BLaER1 (cell line): ENCODE results near the gene SLC11A1.

Source experiments
- H3K27ac ChIP-seq: shearing (Covaris generic); formaldehyde crosslinking; 2 replicates; pipeline ENCODE4 v1.8.1; 2022
- H3K27me3 ChIP-seq: shearing (Covaris generic); formaldehyde crosslinking; 2 replicates; pipeline ENCODE4 v1.8.1; 2022
- H3K36me3 ChIP-seq: shearing (Covaris generic); formaldehyde crosslinking; 2 replicates; pipeline ENCODE4 v1.8.1; 2022
- H3K4me1 ChIP-seq: shearing (Covaris generic); formaldehyde crosslinking; 2 replicates; pipeline ENCODE4 v1.8.1; 2022
- H3K4me2 ChIP-seq: shearing (Covaris generic); formaldehyde crosslinking; 2 replicates; pipeline ENCODE4 v1.8.1; 2022
- H3K4me3 ChIP-seq: shearing (Covaris generic); formaldehyde crosslinking; 2 replicates; pipeline ENCODE4 v1.8.1; 2022
- H3K9ac ChIP-seq: shearing (Covaris generic); formaldehyde crosslinking; 2 replicates; pipeline ENCODE4 v1.8.1; 2022
- H3K9me3 ChIP-seq: shearing (Covaris generic); formaldehyde crosslinking; 2 replicates; pipeline ENCODE4 v1.8.1; 2022
- H4K20me1 ChIP-seq: shearing (Covaris generic); formaldehyde crosslinking; 2 replicates; pipeline ENCODE4 v1.8.1; 2022
- Cebpa-rat ChIP-seq: shearing (Covaris generic); IDR thresholded peaks from 2 replicates; pipeline ENCODE4 v1.8.1; 2022

SLC11A1 gene

GRCh38 chr2:218344755-218345417 is 37.2 kb upstream of the SLC11A1 start:
- no peak overlapping the region for H3K4me2 ChIP-seq
- H3K4me3 ChIP-seq = no peak overlapping the region
- H4K20me1 ChIP-seq = no peaks in the 10 kb centered on the region
- no peaks in the 10 kb centered on the region for H3K27me3 ChIP-seq
- no peak for TF ChIP-seq Cebpa-rat
- no peak overlapping the region for H3K9ac ChIP-seq
- peaks cover 22% of the 10 kb centered on the region for H3K4me1 ChIP-seq
- H3K9me3 ChIP-seq = peaks cover 12% of the 10 kb centered on the region
- no peaks in the 10 kb centered on the region for H3K36me3 ChIP-seq
- H3K27ac ChIP-seq = no peak overlapping the region

- H3K27ac ChIP-seq = no peak overlapping the region
- H3K4me1 ChIP-seq = peaks cover 22% of the 10 kb centered on the region
- H3K9me3 ChIP-seq = peaks cover 19% of the 10 kb centered on the region
- no peaks in the 10 kb centered on the region for H3K36me3 ChIP-seq
- no peaks in the 10 kb centered on the region for H3K27me3 ChIP-seq
- no peak overlapping the region for H3K4me2 ChIP-seq
- TF ChIP-seq Cebpa-rat = no peak
- no peaks in the 10 kb centered on the region for H4K20me1 ChIP-seq
- no peak overlapping the region for H3K9ac ChIP-seq
- no peak overlapping the region for H3K4me3 ChIP-seq
Observed at GRCh38 chr2:218345491-218346236, 36.4 kb upstream of the SLC11A1 start.

GRCh38 chr2:218347172-218347571 is 34.9 kb upstream of the SLC11A1 start:
- Histone ChIP-seq H3K27ac (no peak overlapping the region), H3K9me3 (peaks cover 34% of the 10 kb centered on the region), H3K4me1 (peaks cover 14% of the 10 kb centered on the region; the same call in 1 of the 2 replicates), H3K9ac (no peak overlapping the region), H3K4me2 (no peak overlapping the region), H3K27me3 (no peaks in the 10 kb centered on the region), H3K4me3 (no peak overlapping the region), H3K36me3 (no peaks in the 10 kb centered on the region), H4K20me1 (no peaks in the 10 kb centered on the region)
- TF ChIP-seq Cebpa-rat = no peak

- Histone ChIP-seq H3K4me3 (no peak overlapping the region), H3K27ac (no peak overlapping the region), H3K9ac (no peak overlapping the region), H3K9me3 (peaks cover 34% of the 10 kb centered on the region), H3K4me1 (no peaks in the 10 kb centered on the region), H3K27me3 (no peaks in the 10 kb centered on the region), H3K4me2 (no peak overlapping the region), H3K36me3 (no peaks in the 10 kb centered on the region), H4K20me1 (no peaks in the 10 kb centered on the region)
- no peak for TF ChIP-seq Cebpa-rat
Observed at GRCh38 chr2:218354045-218354444, 28.0 kb upstream of the SLC11A1 start.

GRCh38 chr2:218354850-218355443 is 27.1 kb upstream of the SLC11A1 start:
- no peak for TF ChIP-seq Cebpa-rat
- Histone ChIP-seq H3K4me1 (peaks cover 9% of the 10 kb centered on the region), H3K4me2 (no peak overlapping the region), H3K4me3 (no peak overlapping the region), H3K9me3 (peaks cover 26% of the 10 kb centered on the region), H3K27me3 (no peaks in the 10 kb centered on the region), H3K27ac (no peak overlapping the region), H3K9ac (no peak overlapping the region), H3K36me3 (no peaks in the 10 kb centered on the region), H4K20me1 (no peaks in the 10 kb centered on the region)

GRCh38 chr2:218357236-218358177 is 24.6 kb upstream of the SLC11A1 start:
- Histone ChIP-seq H3K27me3 (no peaks in the 10 kb centered on the region), H3K4me3 (no peak overlapping the region), H3K27ac (0 out of 2 replicates have a peak overlapping the region, but pooled peaks have one; percentile 13), H3K36me3 (no peaks in the 10 kb centered on the region), H3K9me3 (peaks cover under 1% of the 10 kb centered on the region), H4K20me1 (no peaks in the 10 kb centered on the region), H3K4me2 (peak overlapping the region; percentile 5; the same call in 1 of the 2 replicates), H3K4me1 (peaks cover 26% of the 10 kb centered on the region), H3K9ac (no peak overlapping the region)
- no peak for TF ChIP-seq Cebpa-rat

GRCh38 chr2:218360453-218360852 is 21.6 kb upstream of the SLC11A1 start:
- no peaks in the 10 kb centered on the region for H3K36me3 ChIP-seq
- no peak overlapping the region for H3K4me3 ChIP-seq
- no peaks in the 10 kb centered on the region for H3K27me3 ChIP-seq
- H3K9ac ChIP-seq = no peak overlapping the region
- H4K20me1 ChIP-seq = no peaks in the 10 kb centered on the region
- no peaks in the 10 kb centered on the region for H3K9me3 ChIP-seq
- no peak for TF ChIP-seq Cebpa-rat
- no peak overlapping the region for H3K27ac ChIP-seq
- H3K4me1 ChIP-seq = peaks cover 38% of the 10 kb centered on the region
- H3K4me2 ChIP-seq = peak overlapping the region; percentile 43

GRCh38 chr2:218362606-218363005 is 19.5 kb upstream of the SLC11A1 start:
- Histone ChIP-seq H4K20me1 (no peaks in the 10 kb centered on the region), H3K4me3 (no peak overlapping the region), H3K4me2 (peak overlapping the region; percentile 55), H3K4me1 (peaks cover 49% of the 10 kb centered on the region), H3K9ac (no peak overlapping the region), H3K9me3 (peaks cover 4% of the 10 kb centered on the region; the same call in 1 of the 2 replicates), H3K27ac (no peak overlapping the region), H3K27me3 (no peaks in the 10 kb centered on the region), H3K36me3 (no peaks in the 10 kb centered on the region)
- TF ChIP-seq Cebpa-rat = no peak

GRCh38 chr2:218363736-218364135 is 18.3 kb upstream of the SLC11A1 start:
- peaks cover 61% of the 10 kb centered on the region for H3K4me1 ChIP-seq
- no peaks in the 10 kb centered on the region for H3K36me3 ChIP-seq
- no peak overlapping the region for H3K27ac ChIP-seq
- no peak for TF ChIP-seq Cebpa-rat
- no peak overlapping the region for H3K4me3 ChIP-seq
- H4K20me1 ChIP-seq = no peaks in the 10 kb centered on the region
- no peak overlapping the region for H3K9ac ChIP-seq
- no peaks in the 10 kb centered on the region for H3K27me3 ChIP-seq
- peaks cover 4% of the 10 kb centered on the region; the same call in 1 of the 2 replicates for H3K9me3 ChIP-seq
- 0 out of 2 replicates have a peak overlapping the region, but pooled peaks have one; percentile 55 for H3K4me2 ChIP-seq
